Gastrocnemius medialis (tissue), 4 donors: ENCODE measurements around the gene COQ8B. TPM values are rescaled to one million over a fixed set of nuclear protein-coding genes. Genes with fewer than 3 reads are reported as not detected.

Experiments used
- ATAC-seq, 2 donors: fragments of 150-250 bp; one replicate each; pipeline ENCODE4 v1.9.1; 2016
- DNase-seq, 2 donors: peaks; one replicate each; pipeline ENCODE4 v3.0.0-alpha.2; 2019
- H3K27ac ChIP-seq, 4 donors: fragments of 200-600 bp; sonication (generic); 1 replicate in 1 of 4; 2 replicates in 3 of 4; pipeline ENCODE4 v1.5.1; 2016 to 2018; ENCODE audit warnings: mild to moderate bottlenecking in 2 of 4, moderate library complexity in 1 of 4
- H3K27me3 ChIP-seq, 3 donors: fragments of 200-600 bp; sonication (generic) in 2 of 3; 1 replicate in 1 of 3; 2 replicates in 2 of 3; pipeline versions ENCODE4 v1.5.1 to v1.6.0; 2016 to 2019; ENCODE audit warnings: mild to moderate bottlenecking in 1 of 3, moderate library complexity in 1 of 3
- H3K36me3 ChIP-seq, 2 donors: fragments of 200-600 bp; sonication (generic) in 1 of 2; one replicate each; pipeline ENCODE4 v1.5.1; 2017 to 2018
- H3K4me1 ChIP-seq, 2 donors: fragments of 200-600 bp; sonication (generic) in 1 of 2; one replicate each; pipeline ENCODE4 v1.5.1; 2016 to 2017; ENCODE audit warnings: mild to moderate bottlenecking in 2 of 2
- H3K4me3 ChIP-seq, 4 donors: fragments of 200-600 bp; sonication (generic) in 3 of 4; 1 replicate in 1 of 4; 2 replicates in 3 of 4; pipeline ENCODE4 v1.5.1; 2016 to 2019; ENCODE audit warnings: mild to moderate bottlenecking in 2 of 4
- H3K9me3 ChIP-seq, 3 donors: fragments of 200-600 bp; sonication (generic) in 2 of 3; 1 replicate in 1 of 3; 2 replicates in 2 of 3; pipeline ENCODE4 v1.5.1; 2016 to 2019
- CTCF ChIP-seq, 5 experiments: fragments of 450-650 bp in 3 of 5; fragments of 200-600 bp in 2 of 5; sonication (generic) in 2 of 5; IDR thresholded peaks in 4 of 5; conservative IDR thresholded peaks in 1 of 5; 1 replicate in 4 of 5; 2 replicates in 1 of 5; pipeline ENCODE4 v1.5.1; 2016 to 2019; ENCODE audit warnings: antibody characterized with exemption in 5 of 5, mild to moderate bottlenecking in 3 of 5, moderate library complexity in 3 of 5
- POLR2A ChIP-seq, 2 donors: fragments of 450-650 bp; IDR thresholded peaks; one replicate each; pipeline ENCODE4 v1.6.1; 2017; ENCODE audit warnings: antibody characterized with exemption in 2 of 2, mild to moderate bottlenecking in 2 of 2, moderate library complexity in 2 of 2
- in situ Hi-C, 4 donors: fragments of 200-750 bp; cut with MboI; loops; one replicate each; pipeline versions ENCODE4 v1.15.0 to v1.8.0; 2017; ENCODE audit warnings: low sequenced_read_pairs in 4 of 4
- intact Hi-C: fragments of 100-400 bp; cut with DNase I; formaldehyde crosslinking; loops from one replicate; pipeline ENCODE4 v1.15.1; 2023; ENCODE audit warnings: low total_unique reads
- total RNA-seq, 4 donors: library from RNA; depleted of rRNA; stranded (reverse); fragments of >200 nt; gene quantifications; one replicate each; pipeline versions ENCODE4 v1.1.0 to v1.2.3, GENCODE V29; 2016

Gene COQ8B
- total RNA-seq, 4 donors from 2014 or later = 14.9 to 30.7 (median 20.2) TPM

GRCh38 chr19:40663695-40664692 lies 52.7 kb downstream of the COQ8B start:
- Histone ChIP-seq H3K4me3 (peak overlapping the region; percentile 80 to 96 (median 86)), H3K9me3 (no peaks in the 10 kb centered on the region), H3K27me3 (no peaks in the 10 kb centered on the region), H3K27ac (peak overlapping the region; percentile 87 to 94 (median 92)), H3K36me3 (peaks cover 0 to 3% of the 10 kb centered on the region in 2 donors), H3K4me1 (peaks cover 6 to 11% of the 10 kb centered on the region in 2 donors)
- ATAC-seq (peak in 1 of 2 donors; percentile 19), DNase-seq (peak in 1 of 2 donors; percentile 21)
- intact Hi-C loops = loop anchor here (2.0 to 10.0 kb wide), 3 partner anchors 51 to 601 kb away; partner anchors contain the start of gene HNRNPUL1
- in situ Hi-C loops = loop anchor here (5.0 to 25.0 kb wide), 5 partner anchors 153 to 598 kb away; partner anchors contain the start of gene HNRNPUL1 (in 1 of the 4)
- TF ChIP-seq CTCF (IDR thresholded peaks at IDR 0.05 in 4 of 5, conservative IDR thresholded peaks at IDR 0.05 in 1 of 5) (no peak), POLR2A (IDR thresholded peaks at IDR 0.05) (no peak)

- TF ChIP-seq POLR2A (IDR thresholded peaks at IDR 0.05) = no peak
- TF ChIP-seq CTCF (IDR thresholded peaks at IDR 0.05 in 4 of 5, conservative IDR thresholded peaks at IDR 0.05 in 1 of 5) = peak; percentile 36 to 99 (median 98)
- ATAC-seq (peak; percentile 88 to 89), DNase-seq (peak; percentile 84 to 85)
- Histone ChIP-seq H3K4me3 (peak overlapping the region; percentile 80 to 96 (median 86)), H3K27ac (peak overlapping the region; percentile 87 to 94 (median 92)), H3K36me3 (no peaks in the 10 kb centered on the region), H3K27me3 (no peaks in the 10 kb centered on the region), H3K4me1 (peaks cover 6 to 11% of the 10 kb centered on the region in 2 donors), H3K9me3 (no peaks in the 10 kb centered on the region)
- in situ Hi-C loops (loop anchor here (5.0 to 25.0 kb wide), 5 partner anchors 154 to 599 kb away; partner anchors contain the start of gene HNRNPUL1 (in 1 of the 4)), intact Hi-C loops (loop anchor here (1.0 to 10.0 kb wide), 4 partner anchors 52 to 602 kb away; partner anchors contain the start of gene HNRNPUL1)
Measured at GRCh38 chr19:40662925-40663694, 53.6 kb downstream of the COQ8B start.

- Histone ChIP-seq H3K36me3 (no peaks in the 10 kb centered on the region), H3K27ac (no peak overlapping the region), H3K4me3 (no peak overlapping the region), H3K27me3 (no peaks in the 10 kb centered on the region), H3K4me1 (peaks cover 6 to 11% of the 10 kb centered on the region in 2 donors), H3K9me3 (no peaks in the 10 kb centered on the region)
- intact Hi-C loops = loop anchor here (1.0 to 10.0 kb wide), 4 partner anchors 53 to 603 kb away; partner anchors contain the start of gene HNRNPUL1
- TF ChIP-seq CTCF (IDR thresholded peaks at IDR 0.05 in 4 of 5, conservative IDR thresholded peaks at IDR 0.05 in 1 of 5) = no peak
- no peak for TF ChIP-seq POLR2A (IDR thresholded peaks at IDR 0.05)
- DNase-seq (no peak), ATAC-seq (no peak)
- in situ Hi-C loops = loop anchor here (5.0 to 25.0 kb wide), 5 partner anchors 156 to 601 kb away; partner anchors contain the start of gene HNRNPUL1 (in 1 of the 4)
Measured at GRCh38 chr19:40661616-40662015, 55.1 kb downstream of the COQ8B start.

GRCh38 chr19:40659566-40659965 lies 57.1 kb downstream of the COQ8B start:
- no peaks in the 10 kb centered on the region for H3K27me3 ChIP-seq
- no peaks in the 10 kb centered on the region for H3K36me3 ChIP-seq
- in situ Hi-C loops = loop anchor here (10.0 to 25.0 kb wide), 4 partner anchors 165 to 603 kb away; partner anchors contain the start of gene HNRNPUL1 (in 1 of the 4)
- intact Hi-C loops = no loop called here
- TF ChIP-seq CTCF (IDR thresholded peaks at IDR 0.05 in 4 of 5, conservative IDR thresholded peaks at IDR 0.05 in 1 of 5) (no peak), POLR2A (IDR thresholded peaks at IDR 0.05) (no peak)
- peaks cover 6 to 11% of the 10 kb centered on the region in 2 donors for H3K4me1 ChIP-seq
- no peak for DNase-seq
- ATAC-seq = no peak
- no peaks in the 10 kb centered on the region for H3K9me3 ChIP-seq
- H3K27ac ChIP-seq = no peak overlapping the region
- no peak overlapping the region for H3K4me3 ChIP-seq
